Myocyte (in vitro differentiated cells): ENCODE data around the gene ADAMTS3. TPM values are rescaled to one million over a fixed set of nuclear protein-coding genes. Genes with fewer than 3 reads are reported as not detected.

Experiments
- DNase-seq: peaks from one replicate; pipeline ENCODE4 v3.0.0-alpha.2; 2012; ENCODE audit warnings: low read depth
- total RNA-seq: library from RNA; depleted of rRNA; stranded (reverse); fragments of >200 nt; gene quantifications from 2 replicates; pipeline ENCODE4 v1.2.3, GENCODE V29; 2014

The ADAMTS3 gene
- total RNA-seq, 1 donor from 2014 or later = not detected

DNA sequence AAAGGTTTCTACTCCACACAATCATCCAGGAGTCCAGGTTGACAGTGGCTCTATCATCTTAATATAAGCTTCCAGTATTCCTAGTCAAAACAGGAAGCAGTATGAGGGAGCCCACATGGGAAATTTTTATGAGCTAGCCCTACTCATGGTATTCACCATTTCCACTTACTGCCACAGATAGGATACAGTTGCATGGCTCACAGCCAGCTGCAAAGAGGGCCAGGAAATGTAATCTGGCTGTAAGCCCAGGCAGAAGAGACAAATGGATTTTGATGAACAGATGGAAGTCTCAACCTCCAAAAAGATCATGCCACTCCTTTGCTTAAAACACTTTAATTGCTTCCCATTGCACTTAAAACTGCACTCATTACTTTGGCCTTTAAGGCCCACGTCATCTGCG, 150.6 kb downstream of the ADAMTS3 start:
- peak; percentile 77 for DNase-seq

DNA sequence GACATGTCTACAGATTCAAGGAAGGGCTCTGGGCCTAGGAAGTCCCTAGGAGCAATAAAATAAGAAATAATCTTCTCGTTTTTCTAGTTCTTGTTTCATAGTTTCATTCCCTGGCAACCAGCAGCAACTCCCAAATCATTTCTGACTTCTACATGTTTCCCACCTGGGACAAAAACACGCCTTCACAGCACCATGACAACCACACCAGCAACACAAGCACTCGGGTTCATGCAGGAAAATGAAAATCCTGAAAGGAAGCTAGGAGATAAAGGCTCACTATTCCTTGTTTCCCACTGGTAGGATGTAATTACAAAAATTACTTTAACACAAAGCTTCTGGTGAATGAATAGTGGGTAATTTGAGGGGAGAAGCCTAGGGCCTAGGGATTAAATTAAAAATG, 158.9 kb downstream of the ADAMTS3 start:
- DNase-seq = no peak

DNA sequence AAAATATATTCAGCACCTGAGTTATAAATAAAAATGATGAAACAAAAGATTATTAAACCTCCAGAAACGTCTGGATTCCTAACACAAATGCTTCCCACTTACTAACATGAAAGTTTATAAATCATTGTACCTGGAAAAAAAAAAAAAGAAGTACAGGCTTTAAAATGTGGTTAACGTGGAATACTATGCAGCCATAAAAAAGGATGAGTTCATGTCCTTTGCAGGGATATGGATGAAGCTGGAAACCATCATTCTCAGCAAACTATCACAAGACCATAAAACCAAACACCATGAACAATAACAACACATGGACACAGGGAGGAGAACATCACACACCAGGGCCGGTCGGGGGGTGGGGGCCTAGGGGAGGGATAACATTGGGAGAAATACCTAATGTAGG, 160.5 kb downstream of the ADAMTS3 start:
- DNase-seq = no peak

DNA sequence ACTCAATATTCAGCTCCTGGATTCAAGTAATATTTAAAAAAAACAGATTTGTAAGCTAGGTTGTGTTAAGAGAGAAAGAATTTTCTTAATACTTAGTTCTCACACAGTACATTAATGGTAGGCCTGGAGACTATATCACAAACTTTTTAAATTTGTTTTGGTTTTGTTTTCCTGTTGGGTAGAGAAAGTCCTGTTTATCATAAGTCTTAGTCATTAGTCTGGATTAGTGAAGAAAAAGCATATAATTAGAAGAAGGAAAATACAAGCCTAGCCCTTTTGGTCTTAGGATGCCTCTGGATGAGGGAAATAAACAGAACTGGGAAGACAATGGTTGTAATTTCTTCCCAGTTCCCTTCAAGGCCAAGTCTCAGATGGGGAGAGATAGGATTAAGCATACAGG, 163.6 kb downstream of the ADAMTS3 start:
- no peak for DNase-seq

DNA sequence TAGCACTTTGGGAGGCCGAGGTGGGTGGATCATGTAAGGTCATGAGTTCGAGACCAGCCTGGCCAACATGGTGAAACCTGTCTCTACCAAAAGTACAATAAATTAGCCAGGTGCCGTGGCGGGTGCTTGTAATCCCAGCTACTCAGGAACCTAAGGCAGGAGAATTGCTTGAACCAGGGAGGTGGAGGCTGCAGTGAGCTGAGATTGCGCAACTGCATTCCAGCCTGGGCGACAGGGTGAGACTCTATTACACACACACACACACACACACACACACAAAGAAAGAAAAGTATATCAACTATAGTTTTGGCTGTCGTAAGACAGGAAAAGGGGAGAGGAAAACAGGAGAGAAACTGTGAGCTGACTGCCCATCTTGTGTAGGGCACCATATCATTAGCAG, 171.7 kb downstream of the ADAMTS3 start:
- DNase-seq = no peak

DNA sequence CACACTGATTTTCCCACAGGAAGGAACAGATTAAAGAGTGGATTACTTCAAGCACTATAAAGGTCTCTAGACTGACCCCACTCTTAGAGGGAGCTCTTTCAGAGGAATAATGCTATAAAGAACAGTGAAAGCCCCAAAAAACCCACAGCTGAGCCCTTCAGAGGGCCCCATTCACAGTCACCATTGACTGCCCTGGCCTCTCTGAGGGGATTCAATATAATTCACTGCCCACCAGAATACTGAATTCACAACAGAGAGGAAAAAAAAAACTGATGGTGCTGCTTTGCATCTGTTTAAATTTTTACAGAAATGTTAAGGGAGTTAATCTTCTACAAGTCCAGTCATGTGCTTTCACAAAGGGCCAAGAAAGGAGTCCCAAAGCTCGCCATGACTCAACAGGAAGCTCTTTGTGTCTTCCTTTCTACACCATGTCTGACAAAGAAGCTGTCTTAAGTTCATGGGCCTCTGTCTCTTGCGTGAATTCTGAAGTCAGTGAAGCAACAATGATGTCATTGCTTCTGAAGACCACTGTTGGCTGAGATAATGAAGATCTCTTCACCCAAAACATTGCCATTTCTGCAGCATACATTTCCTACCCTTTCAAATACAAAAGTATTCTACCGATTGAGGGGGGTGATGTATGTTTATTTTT, 174.9 kb downstream of the ADAMTS3 start:
- no peak for DNase-seq

DNA sequence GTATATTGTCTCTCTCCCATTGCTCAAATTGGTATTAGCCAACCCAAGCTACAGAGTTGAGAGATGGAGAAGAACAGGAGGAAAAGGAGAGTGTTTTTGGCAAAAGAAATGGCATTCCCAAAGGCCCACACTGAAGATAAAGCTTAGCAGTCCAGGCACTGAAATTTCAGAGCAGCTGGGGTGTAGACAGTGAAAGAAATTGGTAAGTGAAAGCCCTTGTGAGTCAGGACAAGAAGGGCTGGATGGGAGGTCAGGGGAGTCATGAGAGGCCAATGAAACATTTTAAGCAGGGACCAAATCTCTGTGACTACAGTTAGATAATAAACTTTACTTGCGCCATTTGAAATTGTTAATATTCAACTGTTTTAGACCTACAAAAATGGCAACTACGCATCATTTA, 177.7 kb downstream of the ADAMTS3 start:
- DNase-seq = no peak

DNA sequence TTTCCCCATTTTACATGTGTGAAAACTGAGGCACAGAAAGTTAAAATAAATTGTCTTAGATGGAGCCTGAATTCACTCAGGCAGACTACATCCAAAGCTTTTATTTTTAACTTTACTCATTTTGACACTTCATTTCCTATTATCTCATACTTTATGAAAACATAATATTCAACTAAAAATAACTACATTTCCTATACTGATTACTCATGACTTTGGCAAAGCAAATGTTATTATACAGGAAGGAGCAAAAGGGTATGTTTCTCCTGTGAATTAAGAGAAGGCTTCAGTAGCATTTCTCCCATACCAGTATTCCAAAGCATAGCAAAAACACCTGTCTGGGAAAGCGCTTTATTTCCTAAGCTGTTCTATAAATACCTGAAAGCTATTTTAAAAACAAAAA, 178.6 kb downstream of the ADAMTS3 start:
- DNase-seq = peak; percentile 3

DNA sequence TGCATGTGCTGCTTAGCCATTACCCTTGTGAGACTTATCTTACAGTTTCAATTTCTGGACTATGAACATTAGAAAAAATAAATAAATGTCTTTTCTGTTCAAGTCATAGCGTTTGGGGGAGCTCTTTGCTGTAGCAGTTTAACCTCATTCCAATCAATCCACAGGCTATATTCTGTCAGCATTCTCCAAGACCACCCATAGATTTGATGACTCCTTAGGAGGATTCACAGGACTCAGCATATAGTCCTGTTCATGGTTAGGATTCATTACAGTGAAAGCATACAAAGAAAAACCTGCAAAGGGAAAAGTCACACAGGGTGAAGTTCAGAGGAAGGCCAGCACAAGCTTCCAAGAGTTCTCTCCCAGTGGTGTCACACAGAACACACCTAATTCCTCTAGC, 180.5 kb downstream of the ADAMTS3 start:
- DNase-seq = no peak

DNA sequence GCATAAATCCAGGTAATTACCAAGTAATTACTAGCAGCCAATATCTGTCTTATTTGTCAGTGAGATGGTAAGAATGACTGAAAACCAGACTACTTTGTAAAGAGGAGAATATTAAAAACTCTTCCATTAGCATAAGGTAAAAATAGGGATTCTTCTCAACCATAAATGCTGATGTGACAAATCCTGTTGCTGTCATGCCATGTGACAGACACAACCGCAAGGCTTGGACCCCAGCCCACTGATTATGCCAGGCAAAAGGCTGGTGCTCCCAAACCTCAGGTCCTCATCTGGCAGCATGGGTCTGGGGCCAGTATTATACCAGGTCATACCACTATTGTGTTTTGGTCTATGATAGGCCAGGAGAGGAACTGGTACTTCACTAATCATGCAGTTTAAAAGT, 181.1 kb downstream of the ADAMTS3 start:
- peak; percentile 19 for DNase-seq

DNA sequence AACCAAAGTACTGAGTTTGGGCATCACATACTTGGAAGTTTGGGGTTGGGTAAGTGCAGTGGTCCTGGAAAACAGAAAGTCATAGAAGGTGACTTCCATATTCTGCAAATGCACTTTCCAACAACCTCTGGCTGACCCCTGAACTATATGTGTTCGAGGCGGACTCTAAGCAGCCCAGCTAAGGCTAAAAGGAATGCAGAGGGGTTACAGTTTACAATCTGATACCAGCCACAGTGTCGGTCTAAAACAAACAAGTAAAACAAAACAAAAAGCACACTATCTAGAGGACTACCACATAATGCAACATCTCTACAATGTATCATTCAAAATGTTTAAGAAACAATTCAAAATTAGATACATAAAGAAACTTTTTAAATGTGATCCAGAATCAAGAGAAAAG, 185.6 kb downstream of the ADAMTS3 start:
- DNase-seq = no peak

DNA sequence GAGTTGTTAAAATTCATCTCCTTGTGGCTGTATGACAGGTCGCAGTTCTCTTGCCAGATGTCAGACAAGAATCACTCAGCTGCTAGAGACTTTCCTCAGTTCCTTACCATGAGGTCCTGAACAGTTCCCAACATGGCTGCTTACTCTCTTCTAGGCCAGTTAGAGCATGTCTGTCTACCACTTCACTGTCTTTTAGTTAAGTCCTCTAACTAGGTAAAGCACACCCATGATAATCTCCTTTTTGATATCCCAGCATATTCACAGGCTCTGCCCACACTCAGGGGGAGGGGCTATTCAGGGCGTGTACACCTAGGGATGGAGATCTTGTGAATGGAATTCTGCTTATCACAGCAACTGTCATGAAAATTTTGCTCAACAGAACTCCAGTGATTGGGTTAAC, 190.1 kb downstream of the ADAMTS3 start:
- DNase-seq = no peak

DNA sequence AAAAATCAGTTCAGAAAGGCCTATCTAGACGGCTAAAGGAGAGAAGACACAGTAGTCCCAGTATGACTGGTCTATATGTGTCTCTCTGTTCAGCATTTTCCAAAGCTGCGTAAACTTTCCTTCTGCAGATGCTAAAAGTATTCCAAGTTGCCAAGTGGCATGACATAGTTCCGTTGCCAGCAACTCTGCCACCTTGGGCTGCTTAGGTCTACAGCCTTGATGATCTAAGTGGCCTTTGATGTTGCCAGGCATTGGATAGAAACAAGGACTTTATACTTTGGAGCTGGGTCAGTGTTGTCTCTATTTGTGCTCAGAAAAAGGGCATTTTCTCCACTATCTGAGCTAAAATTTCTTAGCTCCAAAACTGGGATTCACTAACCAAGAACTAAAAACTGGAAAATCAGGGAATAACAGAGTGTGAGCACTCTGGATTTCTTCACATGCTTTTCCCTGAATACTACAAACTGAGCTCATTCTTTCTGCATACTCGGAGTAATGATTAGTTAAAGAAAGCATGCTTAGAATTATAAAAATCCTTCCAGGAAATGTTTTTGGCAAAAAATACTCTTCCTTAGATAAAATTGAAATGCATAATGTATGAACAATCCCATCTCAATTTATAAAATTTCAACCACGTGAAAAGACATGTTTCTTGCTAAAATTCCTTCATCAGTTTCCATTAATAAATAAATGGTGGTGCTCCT, 191.4 kb downstream of the ADAMTS3 start:
- DNase-seq = no peak

DNA sequence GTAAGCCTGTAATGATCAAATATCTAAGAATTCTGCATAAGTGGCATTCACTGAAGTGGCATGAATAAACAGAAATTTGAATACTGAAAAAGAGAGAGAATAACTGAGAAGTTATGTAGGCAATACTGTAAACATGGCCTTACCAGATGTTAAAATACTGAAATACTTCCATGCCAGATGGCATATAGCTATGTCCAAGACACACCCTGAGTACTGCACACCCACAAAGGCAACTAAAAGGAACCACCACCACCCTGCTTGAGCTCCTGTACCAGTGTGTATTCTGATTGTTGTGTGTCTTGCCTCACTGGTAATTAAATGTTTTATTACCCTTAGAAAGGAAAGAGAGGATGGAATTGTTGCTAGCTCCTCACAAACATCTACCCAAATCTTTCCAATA, 192.1 kb downstream of the ADAMTS3 start:
- no peak for DNase-seq

DNA sequence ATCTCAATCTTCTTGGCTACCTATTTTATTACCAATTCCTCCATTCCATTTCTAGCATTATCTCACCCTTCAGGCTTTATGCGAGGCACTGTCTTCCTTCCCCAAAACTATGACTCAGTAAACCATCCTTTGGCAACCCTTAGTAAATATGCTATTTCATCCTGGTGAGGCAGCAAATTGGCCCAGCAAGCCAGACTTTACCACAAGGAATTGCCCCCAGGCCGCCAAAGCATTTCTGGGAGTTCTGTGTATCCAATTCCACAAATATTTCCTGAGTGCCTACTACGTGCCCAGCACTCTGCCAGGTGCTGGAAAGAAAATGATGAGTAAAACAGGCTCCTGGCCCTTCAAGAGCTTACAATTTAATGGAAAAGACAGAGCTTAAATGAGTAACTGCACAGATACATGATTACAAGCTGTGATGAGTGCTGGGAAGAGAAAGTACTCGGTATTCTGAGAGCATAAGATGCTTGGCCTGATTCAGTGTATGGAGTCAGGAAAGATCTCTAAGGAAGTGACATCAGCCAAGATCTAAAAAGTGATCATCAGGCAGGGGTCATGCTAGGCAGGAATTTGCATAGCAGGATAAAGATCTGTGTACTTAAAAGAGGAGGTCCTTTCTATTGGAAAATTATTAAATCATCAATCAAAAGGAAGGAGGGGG, 193.8 kb downstream of the ADAMTS3 start:
- peak; percentile 64 for DNase-seq

DNA sequence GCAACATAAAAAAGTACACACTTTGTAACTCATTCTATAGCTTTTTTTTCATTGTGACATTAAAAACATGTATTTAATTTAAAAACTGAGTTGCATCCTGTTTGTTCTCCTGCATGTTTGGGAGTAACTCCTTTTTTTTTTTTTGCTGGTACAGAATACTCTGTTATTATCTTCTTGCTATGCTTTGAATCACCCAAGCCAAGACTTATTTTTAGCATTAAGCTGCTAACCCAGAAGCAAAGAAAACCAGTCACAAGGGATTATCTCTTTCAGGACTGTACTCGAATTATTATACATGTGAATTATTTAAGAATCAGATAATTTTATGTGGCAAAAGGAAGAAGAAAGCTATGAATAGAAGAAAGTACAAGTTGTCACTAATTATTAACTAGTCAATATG, 194.9 kb downstream of the ADAMTS3 start:
- DNase-seq = peak; percentile 6

DNA sequence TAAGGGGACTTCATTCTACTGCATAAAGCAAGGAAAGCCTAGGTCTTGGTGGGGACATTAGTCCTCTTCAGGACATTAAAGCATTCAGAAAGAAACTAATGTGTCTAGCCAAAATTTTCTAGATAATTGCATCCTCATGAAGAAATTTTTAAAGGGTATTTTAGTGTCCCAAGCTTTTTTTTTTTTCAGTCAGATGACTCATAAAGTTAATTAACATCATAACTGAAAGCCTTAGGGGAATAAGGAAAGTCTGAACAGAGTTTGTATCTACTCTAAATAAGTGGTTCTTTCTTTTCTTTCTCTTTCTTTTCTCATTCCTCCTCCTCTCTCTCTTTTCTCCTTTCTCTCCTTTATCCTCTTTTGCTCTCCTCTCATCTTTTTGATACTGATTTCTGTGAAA, 202.4 kb downstream of the ADAMTS3 start:
- no peak for DNase-seq

DNA sequence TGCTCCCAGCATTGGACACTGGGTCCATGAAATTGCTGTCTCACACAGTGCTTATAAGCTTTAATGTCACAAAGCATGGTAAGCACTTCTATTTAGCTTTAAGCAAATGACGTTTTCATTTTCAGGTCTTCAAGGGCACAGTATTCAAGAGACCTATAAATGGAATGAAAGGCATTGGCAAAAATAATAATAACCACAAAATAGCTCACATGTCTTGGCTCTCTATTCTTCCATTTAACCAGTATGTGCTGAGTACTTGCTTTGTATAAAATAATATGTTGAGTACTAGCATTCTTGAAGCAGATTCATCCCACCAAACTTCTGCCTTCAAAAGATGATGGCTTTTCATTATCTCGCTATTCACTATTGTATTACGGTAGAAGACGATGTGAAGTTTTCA, 203.0 kb downstream of the ADAMTS3 start:
- no peak for DNase-seq

DNA sequence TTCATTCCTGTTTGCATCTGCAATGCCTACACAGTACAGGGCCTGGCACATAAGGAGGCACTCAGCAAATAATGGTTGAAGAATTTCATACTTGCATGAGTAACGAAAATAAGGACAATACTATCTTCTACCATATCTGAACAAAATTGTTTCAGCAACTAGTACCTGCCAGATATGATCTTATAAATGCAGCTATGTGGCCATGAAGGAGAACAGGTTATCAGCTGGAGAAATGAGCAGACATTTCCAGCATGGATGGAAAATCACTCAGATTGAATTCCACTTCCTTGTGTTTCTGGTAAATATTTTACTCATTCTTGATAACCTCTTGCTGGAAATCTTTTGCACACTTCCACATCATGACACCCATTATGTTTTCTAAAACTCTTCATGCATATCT, 204.0 kb downstream of the ADAMTS3 start:
- no peak for DNase-seq

DNA sequence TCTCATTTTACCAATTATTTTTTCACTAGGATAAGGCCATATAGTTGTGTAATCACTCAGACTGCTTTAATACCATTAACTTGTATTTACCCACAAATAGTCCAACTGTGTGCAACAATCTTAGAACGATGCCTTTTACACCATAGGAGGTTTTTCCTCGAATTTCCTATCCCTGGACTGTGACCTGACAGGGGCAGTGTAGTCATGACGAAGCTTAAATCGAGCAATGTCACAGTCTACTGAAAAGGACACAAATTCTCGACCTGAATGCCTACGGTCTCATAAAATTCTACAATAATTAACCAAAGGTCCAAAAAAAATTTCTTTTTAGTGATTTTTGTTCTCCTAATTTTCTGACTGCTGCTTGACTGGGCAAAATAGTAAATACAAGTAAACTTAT, 208.9 kb downstream of the ADAMTS3 start:
- no peak for DNase-seq

DNA sequence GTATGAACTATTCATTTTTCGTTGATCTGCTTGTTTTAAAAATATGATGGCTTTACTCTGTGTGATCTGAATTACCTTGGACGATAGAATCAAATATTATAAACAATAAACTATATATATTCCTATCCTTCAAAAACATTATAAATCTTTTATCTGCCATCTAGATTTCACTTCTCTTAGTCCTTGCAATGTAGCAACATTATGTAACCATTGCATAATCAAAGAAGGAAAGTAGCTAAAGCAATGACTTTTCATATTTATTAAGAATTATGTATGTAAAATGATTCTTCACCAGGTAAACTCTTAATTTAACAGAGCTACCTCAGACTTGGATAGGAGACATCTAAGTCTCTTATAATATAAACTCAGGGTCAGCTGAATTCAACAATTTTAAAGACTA, 210.5 kb downstream of the ADAMTS3 start:
- no peak for DNase-seq

DNA sequence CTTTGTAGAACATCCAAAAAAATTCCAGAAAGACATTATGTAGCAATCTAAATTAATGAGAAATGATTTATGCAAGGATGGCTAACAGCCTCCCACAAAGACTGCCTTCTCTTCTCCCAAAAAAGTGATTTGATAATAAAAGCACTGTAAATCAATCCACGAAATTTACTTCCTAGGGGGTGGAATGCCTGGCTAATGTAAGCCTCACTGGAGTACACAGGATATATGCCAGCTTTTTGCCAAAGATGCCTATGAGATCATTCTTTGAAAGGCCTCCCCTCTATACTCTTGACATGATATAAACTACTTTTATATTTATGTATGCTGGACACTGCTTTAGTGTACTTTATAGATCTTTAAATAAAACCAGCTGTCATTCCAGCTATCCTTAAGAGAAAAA, 211.1 kb downstream of the ADAMTS3 start:
- DNase-seq = no peak

DNA sequence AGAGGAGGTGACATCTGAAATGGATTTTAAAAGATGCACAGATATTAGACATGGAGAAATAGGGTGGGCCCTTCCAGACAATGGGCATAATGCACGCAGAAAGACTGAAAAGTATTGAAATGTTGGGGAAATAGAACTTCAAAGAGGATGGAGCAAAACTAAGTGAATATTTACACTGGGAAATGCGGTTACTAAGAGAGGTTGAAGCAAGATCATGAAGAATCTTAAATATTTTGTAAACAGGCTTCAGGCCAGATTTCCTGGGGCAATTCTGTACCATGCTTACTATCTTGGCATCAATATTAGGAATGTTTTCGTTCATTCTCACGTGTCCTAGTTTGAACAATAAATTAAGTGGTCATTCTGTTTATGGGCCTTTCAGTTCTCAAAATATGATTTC, 216.3 kb downstream of the ADAMTS3 start:
- DNase-seq = no peak
